ENCODE measurements around the gene ADAMTS6. TPM values are rescaled to one million over a fixed set of nuclear protein-coding genes. Genes with fewer than 3 reads are reported as not detected.

The ADAMTS6 gene
- total RNA-seq, 1 donor from 2014 or later, result 17.6 TPM

GRCh38 chr5:65461490-65461889, 20.2 kb downstream of the ADAMTS6 start:
- Histone ChIP-seq H3K27me3 (ENCODE audit: control insufficient read depth, insufficient read depth, low read length) (no peaks in the 10 kb centered on the region), H3K4me3 (ENCODE audit: low read depth, low read length) (no peak overlapping the region), H3K36me3 (ENCODE audit: control insufficient read depth, insufficient read depth, low read length) (no peaks in the 10 kb centered on the region)
- FAIRE-seq (no peak), DNase-seq (ENCODE audit: low read depth) (no peak)
- TF ChIP-seq, protein P1, sequence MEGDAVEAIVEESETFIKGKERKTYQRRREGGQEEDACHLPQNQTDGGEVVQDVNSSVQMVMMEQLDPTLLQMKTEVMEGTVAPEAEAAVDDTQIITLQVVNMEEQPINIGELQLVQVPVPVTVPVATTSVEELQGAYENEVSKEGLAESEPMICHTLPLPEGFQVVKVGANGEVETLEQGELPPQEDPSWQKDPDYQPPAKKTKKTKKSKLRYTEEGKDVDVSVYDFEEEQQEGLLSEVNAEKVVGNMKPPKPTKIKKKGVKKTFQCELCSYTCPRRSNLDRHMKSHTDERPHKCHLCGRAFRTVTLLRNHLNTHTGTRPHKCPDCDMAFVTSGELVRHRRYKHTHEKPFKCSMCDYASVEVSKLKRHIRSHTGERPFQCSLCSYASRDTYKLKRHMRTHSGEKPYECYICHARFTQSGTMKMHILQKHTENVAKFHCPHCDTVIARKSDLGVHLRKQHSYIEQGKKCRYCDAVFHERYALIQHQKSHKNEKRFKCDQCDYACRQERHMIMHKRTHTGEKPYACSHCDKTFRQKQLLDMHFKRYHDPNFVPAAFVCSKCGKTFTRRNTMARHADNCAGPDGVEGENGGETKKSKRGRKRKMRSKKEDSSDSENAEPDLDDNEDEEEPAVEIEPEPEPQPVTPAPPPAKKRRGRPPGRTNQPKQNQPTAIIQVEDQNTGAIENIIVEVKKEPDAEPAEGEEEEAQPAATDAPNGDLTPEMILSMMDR (IDR thresholded peaks at IDR 0.05; ENCODE audit: insufficient read depth, low read length, severe bottlenecking), result no peak

- Histone ChIP-seq H3K4me3 (ENCODE audit: low read depth, low read length) (no peak overlapping the region), H3K27me3 (ENCODE audit: control insufficient read depth, insufficient read depth, low read length) (no peaks in the 10 kb centered on the region), H3K36me3 (ENCODE audit: control insufficient read depth, insufficient read depth, low read length) (no peaks in the 10 kb centered on the region)
- FAIRE-seq (no peak), DNase-seq (ENCODE audit: low read depth) (no peak)
- TF ChIP-seq, protein P1 (IDR thresholded peaks at IDR 0.05; ENCODE audit: insufficient read depth, low read length, severe bottlenecking), result no peak
These were observed 21.7 kb downstream of the ADAMTS6 start for GRCh38 chr5:65459995-65460394.

GRCh38 chr5:65455064-65455463, 26.7 kb downstream of the ADAMTS6 start:
- H3K27me3 ChIP-seq (ENCODE audit: control insufficient read depth, insufficient read depth, low read length), result no peaks in the 10 kb centered on the region
- DNase-seq (ENCODE audit: low read depth) (no peak), FAIRE-seq (no peak)
- H3K4me3 ChIP-seq (ENCODE audit: low read depth, low read length), result no peak overlapping the region
- H3K36me3 ChIP-seq (ENCODE audit: control insufficient read depth, insufficient read depth, low read length), result no peaks in the 10 kb centered on the region
- TF ChIP-seq, protein P1 (IDR thresholded peaks at IDR 0.05; ENCODE audit: insufficient read depth, low read length, severe bottlenecking), result no peak

- Histone ChIP-seq H3K36me3 (ENCODE audit: control insufficient read depth, insufficient read depth, low read length) (no peaks in the 10 kb centered on the region), H3K27me3 (ENCODE audit: control insufficient read depth, insufficient read depth, low read length) (no peaks in the 10 kb centered on the region), H3K4me3 (ENCODE audit: low read depth, low read length) (no peak overlapping the region)
- no peak for FAIRE-seq
- no peak for DNase-seq (ENCODE audit: low read depth)
- TF ChIP-seq, protein P1 (IDR thresholded peaks at IDR 0.05; ENCODE audit: insufficient read depth, low read length, severe bottlenecking), result no peak
These were observed 30.3 kb downstream of the ADAMTS6 start for GRCh38 chr5:65451436-65451835.

DNA sequence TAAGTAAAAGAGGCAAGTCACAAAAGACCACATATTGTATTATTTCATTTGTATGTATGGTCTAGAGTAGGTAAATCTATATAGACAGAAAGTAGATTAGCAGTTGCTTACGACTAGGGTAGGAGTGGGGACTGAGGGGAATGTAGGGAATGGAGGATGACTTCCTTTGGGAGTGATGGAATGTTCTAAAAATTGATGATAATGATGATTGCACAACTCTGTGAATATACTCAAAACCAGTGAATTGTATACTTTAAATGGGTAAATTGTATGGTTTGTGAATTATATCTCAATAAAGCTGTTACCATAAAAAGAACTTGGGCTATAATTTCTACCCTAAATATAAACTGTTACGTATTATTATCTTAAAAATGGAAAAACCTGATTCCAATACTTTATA, 35.0 kb downstream of the ADAMTS6 start:
- TF ChIP-seq, protein P1 (IDR thresholded peaks at IDR 0.05; ENCODE audit: insufficient read depth, low read length, severe bottlenecking), result no peak
- DNase-seq (ENCODE audit: low read depth) (no peak), FAIRE-seq (no peak)
- Histone ChIP-seq H3K27me3 (ENCODE audit: control insufficient read depth, insufficient read depth, low read length) (no peaks in the 10 kb centered on the region), H3K4me3 (ENCODE audit: low read depth, low read length) (no peak overlapping the region), H3K36me3 (ENCODE audit: control insufficient read depth, insufficient read depth, low read length) (no peaks in the 10 kb centered on the region)

GRCh38 chr5:65441800-65442199, 39.9 kb downstream of the ADAMTS6 start:
- Histone ChIP-seq H3K4me3 (ENCODE audit: low read depth, low read length) (no peak overlapping the region), H3K27me3 (ENCODE audit: control insufficient read depth, insufficient read depth, low read length) (no peaks in the 10 kb centered on the region), H3K36me3 (ENCODE audit: control insufficient read depth, insufficient read depth, low read length) (no peaks in the 10 kb centered on the region)
- FAIRE-seq (no peak), DNase-seq (ENCODE audit: low read depth) (no peak)
- TF ChIP-seq, protein P1 (IDR thresholded peaks at IDR 0.05; ENCODE audit: insufficient read depth, low read length, severe bottlenecking), result no peak

All from bronchial epithelial cell (primary cell).